ENCODE measurements around the gene CYTH1.

The CYTH1 gene

DNA sequence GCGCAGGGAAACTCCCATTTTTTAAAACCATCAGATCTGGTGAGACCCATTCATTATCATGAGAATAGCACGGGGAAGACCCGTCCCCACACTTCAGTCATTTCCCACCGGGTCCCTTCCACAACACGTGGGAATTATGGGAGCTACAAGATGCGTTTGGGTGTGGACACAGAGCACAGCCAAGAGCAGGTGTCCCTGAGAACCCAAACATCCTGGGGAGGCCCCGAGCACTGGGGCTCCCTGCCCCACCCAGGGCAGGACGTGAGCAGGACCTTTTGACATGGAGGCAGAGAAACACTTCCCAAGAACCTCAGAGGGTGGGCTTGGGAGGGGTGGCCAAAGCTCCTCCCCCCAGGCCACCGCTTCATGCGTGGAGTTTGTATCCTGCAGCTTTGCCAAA, 115.0 kb downstream of the CYTH1 start:
- 90 to 91% methylated on average over 10 of the region's 10 CpGs for WGBS, 2 experiments
- H3K4me3 ChIP-seq (ENCODE audit: insufficient read depth, low read depth, low read length), result no peak overlapping the region
- H3K9me3 ChIP-seq (ENCODE audit: control insufficient read depth, low read length), result no peaks in the 10 kb centered on the region
- H3K27ac ChIP-seq (ENCODE audit: insufficient read depth, low read depth, low read length, poor library complexity, severe bottlenecking), result no peak overlapping the region
- no peaks in the 10 kb centered on the region for H3K36me3 ChIP-seq (ENCODE audit: control insufficient read depth, insufficient read depth, low read length)
- no peaks in the 10 kb centered on the region for H3K27me3 ChIP-seq (ENCODE audit: control insufficient read depth, insufficient read depth, low read length, poor library complexity, severe bottlenecking)
- H3K4me1 ChIP-seq (ENCODE audit: control insufficient read depth, insufficient read depth, low read length), result peaks cover 7% of the 10 kb centered on the region

DNA sequence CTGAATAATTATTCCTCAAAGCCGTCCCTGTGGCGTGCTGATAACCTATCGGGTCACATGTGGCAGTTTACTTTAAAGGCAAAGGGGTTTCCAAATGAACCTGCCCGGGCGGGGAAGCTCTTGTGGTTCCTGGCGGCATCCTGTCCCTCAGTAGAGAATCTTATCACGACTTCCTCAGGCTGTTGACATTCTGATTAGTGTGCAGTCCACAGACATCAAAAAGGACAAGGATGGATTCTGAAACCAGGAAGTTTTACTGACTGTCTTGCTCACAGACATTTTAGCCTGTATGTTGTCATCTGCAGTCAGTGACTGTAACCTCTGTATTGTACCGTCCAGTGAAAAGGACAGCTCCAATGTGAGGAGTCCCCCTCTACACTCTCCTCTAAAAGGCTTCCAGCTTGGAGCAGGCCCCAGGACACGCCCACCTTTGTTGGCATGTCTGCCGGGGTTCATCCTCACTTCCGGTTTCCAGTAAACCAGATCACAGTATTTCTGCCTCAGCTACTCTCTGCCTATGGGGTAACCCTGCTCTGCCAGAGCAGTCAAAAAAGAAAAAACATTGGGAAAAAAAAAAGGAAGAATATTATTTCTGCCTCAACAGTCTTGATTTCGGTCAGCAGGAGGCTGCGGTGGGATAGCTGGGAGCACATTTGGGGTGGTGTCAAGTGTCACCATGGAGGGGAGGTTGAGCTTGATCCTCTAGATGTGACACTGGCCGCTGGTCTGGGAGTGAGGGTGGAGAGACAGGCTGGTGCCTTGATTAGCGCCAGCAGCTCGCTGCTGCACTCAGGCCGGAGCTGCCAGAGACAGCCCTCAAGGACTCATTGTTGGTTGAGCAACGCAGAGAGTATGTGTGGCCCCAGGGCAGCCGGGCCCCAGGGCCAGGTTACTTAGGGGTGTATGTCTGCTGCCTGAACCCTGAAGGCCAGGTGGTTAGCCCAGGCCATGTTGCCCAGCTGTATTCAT, 115.8 kb downstream of the CYTH1 start:
- WGBS, 2 experiments, result 90% methylated on average over 19 of the region's 19 CpGs
- Histone ChIP-seq H3K9me3 (ENCODE audit: control insufficient read depth, low read length) (no peaks in the 10 kb centered on the region), H3K4me1 (ENCODE audit: control insufficient read depth, insufficient read depth, low read length) (peaks cover 7% of the 10 kb centered on the region), H3K27me3 (ENCODE audit: control insufficient read depth, insufficient read depth, low read length, poor library complexity, severe bottlenecking) (no peaks in the 10 kb centered on the region), H3K36me3 (ENCODE audit: control insufficient read depth, insufficient read depth, low read length) (no peaks in the 10 kb centered on the region), H3K4me3 (ENCODE audit: insufficient read depth, low read depth, low read length) (no peak overlapping the region), H3K27ac (ENCODE audit: insufficient read depth, low read depth, low read length, poor library complexity, severe bottlenecking) (no peak overlapping the region)

DNA sequence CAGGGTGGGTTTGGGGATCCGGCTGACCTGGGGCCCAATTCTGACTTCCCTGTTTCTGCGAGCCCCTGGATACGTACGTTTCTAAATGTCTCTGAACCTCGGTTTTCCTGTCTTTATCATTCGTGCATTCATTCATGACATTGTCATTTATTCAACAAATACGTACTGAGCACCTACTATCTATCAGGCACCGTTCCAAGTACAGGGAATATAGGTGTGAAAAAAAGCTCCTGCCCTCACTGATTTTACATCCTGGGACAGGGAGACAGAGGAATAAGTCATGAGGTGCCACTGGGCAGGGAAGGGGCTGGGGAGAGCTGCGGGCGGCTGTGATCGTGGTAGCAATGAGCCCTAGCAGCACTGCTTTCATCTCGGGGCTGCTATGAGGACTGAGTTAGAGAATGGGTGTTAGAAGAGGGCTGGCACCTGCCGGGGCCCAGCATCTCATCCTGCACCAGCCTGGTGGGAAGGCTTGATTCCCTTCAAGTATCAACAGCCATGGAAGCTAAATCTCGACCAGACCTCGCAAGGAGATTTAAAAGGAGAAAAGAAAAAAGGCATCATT, 116.6 kb downstream of the CYTH1 start:
- H3K9me3 ChIP-seq (ENCODE audit: control insufficient read depth, low read length), result no peaks in the 10 kb centered on the region
- WGBS, 2 experiments, result 85 to 86% methylated on average over 15 of the region's 15 CpGs
- H3K27ac ChIP-seq (ENCODE audit: insufficient read depth, low read depth, low read length, poor library complexity, severe bottlenecking), result no peak overlapping the region
- H3K4me3 ChIP-seq (ENCODE audit: insufficient read depth, low read depth, low read length), result no peak overlapping the region
- H3K36me3 ChIP-seq (ENCODE audit: control insufficient read depth, insufficient read depth, low read length), result no peaks in the 10 kb centered on the region
- H3K27me3 ChIP-seq (ENCODE audit: control insufficient read depth, insufficient read depth, low read length, poor library complexity, severe bottlenecking), result no peaks in the 10 kb centered on the region
- peaks cover 7% of the 10 kb centered on the region for H3K4me1 ChIP-seq (ENCODE audit: control insufficient read depth, insufficient read depth, low read length)

DNA sequence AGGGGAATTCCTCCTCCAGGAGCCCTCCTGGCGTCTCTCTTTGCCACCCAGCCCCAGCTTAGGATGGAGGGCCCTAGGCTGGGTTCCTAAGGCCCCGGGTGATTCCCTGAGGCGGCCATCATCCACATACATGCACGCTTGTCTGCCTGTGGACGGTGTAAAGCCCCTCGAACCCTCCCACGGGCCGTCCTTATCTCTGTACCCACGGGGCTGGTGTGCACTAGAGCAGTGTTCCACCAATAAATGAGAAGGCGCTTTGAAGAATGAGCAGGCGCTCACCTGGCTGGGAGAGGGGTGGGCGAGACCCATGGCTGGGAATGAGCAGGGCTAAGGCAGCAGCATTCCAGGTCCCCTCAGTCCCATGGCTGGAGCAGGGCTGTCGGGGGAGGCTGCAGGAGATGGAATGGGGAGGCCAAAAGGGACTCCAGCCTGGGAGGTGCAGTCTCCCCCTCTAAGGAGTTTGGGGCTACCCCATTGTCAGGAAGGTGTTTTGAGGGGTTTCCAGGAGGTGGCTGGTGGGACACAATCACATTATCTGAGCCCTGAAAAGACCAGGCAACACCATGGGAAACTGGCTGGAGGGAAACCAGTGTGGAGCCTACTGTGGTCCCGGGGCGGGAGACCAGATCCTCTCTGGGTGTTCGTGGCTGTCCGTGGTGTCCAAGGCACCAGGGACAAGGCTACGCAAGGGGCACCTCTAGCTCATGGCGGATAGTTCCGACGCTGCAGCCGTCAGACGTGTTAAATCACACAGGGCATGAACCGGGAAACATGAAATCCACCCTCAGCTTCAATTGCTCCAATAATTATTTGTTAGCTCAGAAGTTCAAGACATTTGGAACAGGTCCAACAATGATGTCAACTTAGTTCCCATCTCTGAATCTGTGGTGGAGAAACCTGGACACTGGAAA, 117.3 kb downstream of the CYTH1 start:
- Histone ChIP-seq H3K27ac (ENCODE audit: insufficient read depth, low read depth, low read length, poor library complexity, severe bottlenecking) (no peak overlapping the region), H3K4me1 (ENCODE audit: control insufficient read depth, insufficient read depth, low read length) (peaks cover 7% of the 10 kb centered on the region), H3K27me3 (ENCODE audit: control insufficient read depth, insufficient read depth, low read length, poor library complexity, severe bottlenecking) (no peaks in the 10 kb centered on the region), H3K36me3 (ENCODE audit: control insufficient read depth, insufficient read depth, low read length) (no peaks in the 10 kb centered on the region), H3K4me3 (ENCODE audit: insufficient read depth, low read depth, low read length) (no peak overlapping the region), H3K9me3 (ENCODE audit: control insufficient read depth, low read length) (no peaks in the 10 kb centered on the region)
- 95% methylated on average over 24 of the region's 24 CpGs for WGBS, 2 experiments

DNA sequence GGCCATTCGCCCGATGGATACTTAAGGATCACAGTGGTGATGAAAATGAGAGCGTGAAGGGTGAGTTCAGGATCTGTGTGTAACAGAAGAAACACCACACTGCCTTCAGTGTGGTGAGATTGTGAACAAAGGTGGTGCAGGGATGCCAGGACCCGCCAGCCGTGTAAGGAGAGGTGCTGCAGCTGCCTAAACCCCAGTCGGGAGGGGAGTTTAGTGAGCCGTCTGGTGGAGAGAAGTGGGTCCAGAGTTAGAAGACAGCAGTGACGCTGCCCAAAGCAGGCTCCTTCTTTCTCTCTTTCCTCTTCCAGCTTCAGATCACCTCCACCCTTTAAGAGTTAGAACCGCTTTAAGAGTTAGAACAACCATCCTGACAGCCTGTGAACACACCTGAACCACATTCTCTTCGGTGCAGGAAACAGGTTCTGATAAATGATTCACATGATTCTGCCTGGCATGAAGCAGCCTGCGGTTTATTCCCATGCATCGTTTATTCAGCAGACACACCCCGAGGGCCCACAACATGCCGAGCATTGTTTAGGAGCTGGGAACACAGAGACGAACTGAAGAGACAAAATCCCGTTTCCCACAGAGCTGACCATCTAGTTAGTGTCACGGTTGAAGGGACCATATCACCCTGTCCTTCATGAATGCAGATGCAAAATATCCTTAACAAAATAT, 120.8 kb downstream of the CYTH1 start:
- H3K9me3 ChIP-seq (ENCODE audit: control insufficient read depth, low read length), result no peaks in the 10 kb centered on the region
- H3K4me1 ChIP-seq (ENCODE audit: control insufficient read depth, insufficient read depth, low read length), result peaks cover 2% of the 10 kb centered on the region
- no peak overlapping the region for H3K27ac ChIP-seq (ENCODE audit: insufficient read depth, low read depth, low read length, poor library complexity, severe bottlenecking)
- WGBS, 2 experiments, result 91 to 93% methylated on average over 17 of the region's 17 CpGs
- no peaks in the 10 kb centered on the region for H3K36me3 ChIP-seq (ENCODE audit: control insufficient read depth, insufficient read depth, low read length)
- H3K4me3 ChIP-seq (ENCODE audit: insufficient read depth, low read depth, low read length), result no peak overlapping the region
- H3K27me3 ChIP-seq (ENCODE audit: control insufficient read depth, insufficient read depth, low read length, poor library complexity, severe bottlenecking), result no peaks in the 10 kb centered on the region

DNA sequence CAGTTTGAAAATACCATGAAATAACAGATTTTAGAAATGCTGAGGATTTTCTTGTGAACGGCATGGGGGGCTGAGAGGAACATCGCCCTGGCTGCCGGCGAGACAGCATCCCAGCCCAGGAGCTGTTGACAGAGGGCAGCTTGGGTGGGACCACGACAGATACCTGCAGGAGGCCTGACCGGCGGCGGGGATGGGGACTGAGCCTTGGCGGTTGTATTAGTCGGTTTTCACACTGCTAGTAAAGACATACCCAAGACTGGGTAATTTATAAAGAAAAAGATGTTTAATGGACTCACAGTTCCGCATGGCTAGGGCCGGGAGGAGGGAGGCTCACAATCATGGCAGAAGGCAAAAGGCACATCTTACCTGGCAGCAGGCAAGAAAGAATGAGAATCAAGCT, 122.5 kb downstream of the CYTH1 start:
- Histone ChIP-seq H3K27ac (ENCODE audit: insufficient read depth, low read depth, low read length, poor library complexity, severe bottlenecking) (no peak overlapping the region), H3K36me3 (ENCODE audit: control insufficient read depth, insufficient read depth, low read length) (no peaks in the 10 kb centered on the region), H3K27me3 (ENCODE audit: control insufficient read depth, insufficient read depth, low read length, poor library complexity, severe bottlenecking) (no peaks in the 10 kb centered on the region), H3K4me3 (ENCODE audit: insufficient read depth, low read depth, low read length) (no peak overlapping the region), H3K4me1 (ENCODE audit: control insufficient read depth, insufficient read depth, low read length) (no peaks in the 10 kb centered on the region), H3K9me3 (ENCODE audit: control insufficient read depth, low read length) (no peaks in the 10 kb centered on the region)
- 92 to 94% methylated on average over 12 of the region's 12 CpGs for WGBS, 2 experiments

DNA sequence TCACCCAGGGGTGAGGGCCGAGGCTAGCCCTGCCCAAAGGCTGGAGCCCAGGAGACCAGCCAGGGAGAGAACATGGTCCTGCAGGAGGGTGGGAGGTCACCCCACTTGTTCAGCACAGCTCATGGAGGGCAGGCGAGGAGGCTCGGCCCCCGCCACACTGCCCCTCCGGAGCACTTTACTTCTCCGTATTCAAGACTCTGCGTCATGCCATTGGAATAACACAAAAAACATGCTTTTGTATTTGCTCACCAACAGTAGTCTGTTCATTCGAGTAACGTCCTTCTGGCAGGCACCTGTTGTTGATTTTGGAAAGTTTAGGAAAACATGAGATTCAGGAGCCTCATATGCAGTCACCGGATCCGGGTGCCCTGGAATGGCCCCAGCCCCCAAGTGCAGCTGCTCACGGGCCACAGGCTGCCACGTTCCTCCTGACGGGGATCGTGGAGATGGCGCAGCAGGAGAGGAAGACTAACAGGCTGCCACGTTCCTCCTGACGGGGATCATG, 123.7 kb downstream of the CYTH1 start:
- no peaks in the 10 kb centered on the region for H3K36me3 ChIP-seq (ENCODE audit: control insufficient read depth, insufficient read depth, low read length)
- H3K27ac ChIP-seq (ENCODE audit: insufficient read depth, low read depth, low read length, poor library complexity, severe bottlenecking), result no peak overlapping the region
- no peaks in the 10 kb centered on the region for H3K4me1 ChIP-seq (ENCODE audit: control insufficient read depth, insufficient read depth, low read length)
- no peak overlapping the region for H3K4me3 ChIP-seq (ENCODE audit: insufficient read depth, low read depth, low read length)
- no peaks in the 10 kb centered on the region for H3K27me3 ChIP-seq (ENCODE audit: control insufficient read depth, insufficient read depth, low read length, poor library complexity, severe bottlenecking)
- WGBS, 2 experiments, result 95 to 96% methylated on average over 18 of the region's 18 CpGs
- H3K9me3 ChIP-seq (ENCODE audit: control insufficient read depth, low read length), result no peaks in the 10 kb centered on the region

DNA sequence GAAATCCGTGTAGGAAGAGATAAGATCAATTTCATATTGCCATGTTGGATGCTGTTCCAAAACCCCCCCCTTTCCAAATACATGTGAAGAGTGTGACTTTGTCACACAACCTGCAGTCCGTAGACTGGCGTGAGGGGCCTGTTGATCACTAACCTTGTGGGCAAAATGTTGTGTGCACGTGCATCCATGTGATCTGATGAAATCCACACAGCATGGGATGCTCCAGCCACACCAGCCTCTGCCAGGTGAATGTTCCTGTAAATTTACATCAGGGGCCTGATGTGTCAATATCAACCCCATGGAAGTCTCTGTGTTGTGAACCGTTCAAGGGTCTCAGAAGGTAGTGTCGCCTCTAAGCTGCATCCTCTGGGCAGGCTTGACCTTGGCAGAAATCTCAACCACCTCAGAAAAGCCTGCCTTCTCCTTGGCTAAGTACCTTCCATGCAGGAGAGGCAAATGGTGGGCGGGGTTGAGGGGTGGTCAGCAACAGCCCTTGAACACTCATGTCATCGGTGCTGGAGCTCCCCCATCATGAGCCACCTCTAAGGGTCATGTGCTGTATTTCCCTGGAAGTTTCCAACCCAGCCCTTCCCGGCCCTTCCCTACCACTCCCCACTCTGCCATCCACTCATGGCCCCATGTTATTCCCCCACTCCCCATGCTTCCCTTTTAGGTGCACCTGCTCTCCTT, 126.7 kb downstream of the CYTH1 start:
- Histone ChIP-seq H3K27me3 (ENCODE audit: control insufficient read depth, insufficient read depth, low read length, poor library complexity, severe bottlenecking) (no peaks in the 10 kb centered on the region), H3K9me3 (ENCODE audit: control insufficient read depth, low read length) (no peaks in the 10 kb centered on the region), H3K27ac (ENCODE audit: insufficient read depth, low read depth, low read length, poor library complexity, severe bottlenecking) (no peak overlapping the region), H3K36me3 (ENCODE audit: control insufficient read depth, insufficient read depth, low read length) (no peaks in the 10 kb centered on the region), H3K4me3 (ENCODE audit: insufficient read depth, low read depth, low read length) (no peak overlapping the region), H3K4me1 (ENCODE audit: control insufficient read depth, insufficient read depth, low read length) (no peaks in the 10 kb centered on the region)
- WGBS, 2 experiments, result 91 to 94% methylated on average over 9 of the region's 9 CpGs

DNA sequence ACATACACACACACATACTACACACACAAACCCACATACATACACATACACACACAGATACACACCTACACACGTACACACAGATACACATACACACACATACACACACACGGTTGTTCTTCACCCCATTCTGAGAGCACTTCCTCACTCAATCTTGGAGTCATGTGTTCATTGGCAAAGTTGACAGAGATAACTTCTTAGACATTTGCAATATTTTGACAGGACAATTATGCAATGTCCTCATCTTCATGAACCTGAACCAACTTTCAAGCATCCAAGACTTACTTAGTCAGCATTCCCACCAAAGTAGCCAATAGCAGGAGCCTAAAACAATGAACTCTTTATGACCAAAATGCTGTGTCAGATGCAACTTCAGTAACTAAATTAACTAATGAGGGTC, 127.7 kb downstream of the CYTH1 start:
- H3K27me3 ChIP-seq (ENCODE audit: control insufficient read depth, insufficient read depth, low read length, poor library complexity, severe bottlenecking), result no peaks in the 10 kb centered on the region
- H3K27ac ChIP-seq (ENCODE audit: insufficient read depth, low read depth, low read length, poor library complexity, severe bottlenecking), result no peak overlapping the region
- WGBS, 2 experiments, result 92 to 97% methylated on average over 2 of the region's 2 CpGs
- no peaks in the 10 kb centered on the region for H3K36me3 ChIP-seq (ENCODE audit: control insufficient read depth, insufficient read depth, low read length)
- H3K4me3 ChIP-seq (ENCODE audit: insufficient read depth, low read depth, low read length), result no peak overlapping the region
- no peaks in the 10 kb centered on the region for H3K9me3 ChIP-seq (ENCODE audit: control insufficient read depth, low read length)
- no peaks in the 10 kb centered on the region for H3K4me1 ChIP-seq (ENCODE audit: control insufficient read depth, insufficient read depth, low read length)

All from ectodermal cell (in vitro differentiated cells).